Right lobe of liver (tissue), 4 donors: Measurements from ENCODE around the gene KAZN.

Source experiments
- POLR2A ChIP-seq: fragments of 450-650 bp; IDR thresholded peaks from one replicate; pipeline ENCODE4 v1.6.1; 2017; ENCODE audit warnings: antibody characterized with exemption, mild to moderate bottlenecking
- TF ChIP-seq, protein P1 (sequence below), 4 donors: fragments of 200-600 bp in 3 of 4; fragments of 450-650 bp in 1 of 4; IDR thresholded peaks; one replicate each; pipeline versions ENCODE4 v1.5.1 to v1.8.0; 2016 to 2022; ENCODE audit warnings: antibody characterized with exemption in 4 of 4, mild to moderate bottlenecking in 2 of 4
- donor health status: DM: no; HTN: no; CAD: no.
- donor health status: DM: no; HTN: no; CAD: no.
- donor health status: DM: no; HTN: yes; CAD: no.

DNA sequence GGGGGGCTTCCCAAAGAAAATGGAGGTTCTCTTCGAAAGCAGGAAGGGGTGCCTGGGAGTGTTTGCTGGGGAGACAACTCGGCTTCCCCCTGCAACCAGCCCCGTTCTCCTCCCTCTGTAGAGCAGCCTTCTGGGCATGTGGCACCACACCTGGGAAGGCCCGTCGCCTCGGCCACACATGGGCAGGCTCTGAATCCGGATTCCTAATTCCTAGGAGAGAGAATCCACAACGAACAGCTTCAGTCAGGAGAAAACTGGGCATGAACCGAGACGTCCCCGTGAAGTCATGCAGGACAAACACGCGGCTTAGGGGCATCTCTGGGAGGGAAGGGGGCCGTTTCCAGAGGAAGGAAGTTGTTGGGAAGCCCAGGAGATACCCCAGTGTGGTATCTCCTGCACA lies 224.5 kb downstream of the KAZN start:
- TF ChIP-seq, protein P1, sequence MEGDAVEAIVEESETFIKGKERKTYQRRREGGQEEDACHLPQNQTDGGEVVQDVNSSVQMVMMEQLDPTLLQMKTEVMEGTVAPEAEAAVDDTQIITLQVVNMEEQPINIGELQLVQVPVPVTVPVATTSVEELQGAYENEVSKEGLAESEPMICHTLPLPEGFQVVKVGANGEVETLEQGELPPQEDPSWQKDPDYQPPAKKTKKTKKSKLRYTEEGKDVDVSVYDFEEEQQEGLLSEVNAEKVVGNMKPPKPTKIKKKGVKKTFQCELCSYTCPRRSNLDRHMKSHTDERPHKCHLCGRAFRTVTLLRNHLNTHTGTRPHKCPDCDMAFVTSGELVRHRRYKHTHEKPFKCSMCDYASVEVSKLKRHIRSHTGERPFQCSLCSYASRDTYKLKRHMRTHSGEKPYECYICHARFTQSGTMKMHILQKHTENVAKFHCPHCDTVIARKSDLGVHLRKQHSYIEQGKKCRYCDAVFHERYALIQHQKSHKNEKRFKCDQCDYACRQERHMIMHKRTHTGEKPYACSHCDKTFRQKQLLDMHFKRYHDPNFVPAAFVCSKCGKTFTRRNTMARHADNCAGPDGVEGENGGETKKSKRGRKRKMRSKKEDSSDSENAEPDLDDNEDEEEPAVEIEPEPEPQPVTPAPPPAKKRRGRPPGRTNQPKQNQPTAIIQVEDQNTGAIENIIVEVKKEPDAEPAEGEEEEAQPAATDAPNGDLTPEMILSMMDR (IDR thresholded peaks at IDR 0.05), result no peak
- no peak for TF ChIP-seq POLR2A
